ENCODE measurements around the gene WFDC12.
"Not testable (repeated sequence)": the region's sequence is repeated elsewhere in the genome, so short reads cannot be mapped to it uniquely, and the experiment has no call there.

The WFDC12 gene

GRCh38 chr20:45124365-45124764, at the start of gene WFDC12:
WFDC12 (minus strand) TSS chr20:45124465; CDS start chr20:45124447, 18 bp downstream.
- DNase-seq: no peak

- DNase-seq: no peak
Observed at GRCh38 chr20:45173522-45173921, 49.3 kb upstream of the WFDC12 start.

GRCh38 chr20:45164906-45165305, 40.6 kb upstream of the WFDC12 start:
- DNase-seq: no peak

- no peak for DNase-seq
Observed at GRCh38 chr20:45163083-45163803, 39.0 kb upstream of the WFDC12 start.

GRCh38 chr20:45157962-45158361, 33.7 kb upstream of the WFDC12 start:
- DNase-seq: no peak

- DNase-seq: no peak
Observed at GRCh38 chr20:45156713-45157112, 32.4 kb upstream of the WFDC12 start.

GRCh38 chr20:45154794-45155193, 30.5 kb upstream of the WFDC12 start:
- DNase-seq: not testable (repeated sequence)

- DNase-seq: no peak
Observed at GRCh38 chr20:45154183-45154582, 29.9 kb upstream of the WFDC12 start.

- no peak for DNase-seq
Observed at GRCh38 chr20:45153752-45154151, 29.5 kb upstream of the WFDC12 start.

- no peak for DNase-seq
Observed at GRCh38 chr20:45153147-45153546, 28.9 kb upstream of the WFDC12 start.

- no peak for DNase-seq
Observed at GRCh38 chr20:45152405-45152804, 28.1 kb upstream of the WFDC12 start.

GRCh38 chr20:45149062-45149461, 24.8 kb upstream of the WFDC12 start:
- no peak for DNase-seq

GRCh38 chr20:45140836-45141235, 16.6 kb upstream of the WFDC12 start:
- no peak for DNase-seq

GRCh38 chr20:45139733-45140375, 15.6 kb upstream of the WFDC12 start:
- not testable (repeated sequence) for DNase-seq

- DNase-seq: peak; percentile 92
Observed at GRCh38 chr20:45138561-45139300, 14.5 kb upstream of the WFDC12 start.

- DNase-seq: no peak
Observed at GRCh38 chr20:45136911-45137310, 12.6 kb upstream of the WFDC12 start.

- DNase-seq: no peak
Observed at GRCh38 chr20:45128099-45128498, 3.8 kb upstream of the WFDC12 start.

GRCh38 chr20:45121388-45121787, 2.9 kb downstream of the WFDC12 start:
- no peak for DNase-seq

- DNase-seq: no peak
Observed at GRCh38 chr20:45119556-45120266, 4.6 kb downstream of the WFDC12 start.

GRCh38 chr20:45118028-45118427, 6.2 kb downstream of the WFDC12 start:
- no peak for DNase-seq

GRCh38 chr20:45117581-45117980, 6.7 kb downstream of the WFDC12 start:
- no peak for DNase-seq

- no peak for DNase-seq
Observed at GRCh38 chr20:45115829-45116228, 8.4 kb downstream of the WFDC12 start.

GRCh38 chr20:45115386-45115774, 8.9 kb downstream of the WFDC12 start:
- no peak for DNase-seq

All from DMS53 (cell line).